Natural killer cell (primary cell): ENCODE data around the gene GATA5. TPM values are rescaled to one million over a fixed set of nuclear protein-coding genes. Genes with fewer than 3 reads are reported as not detected.

Experiments
- ATAC-seq, 3 donors: fragments of 150-1000 bp in 2 of 3; fragments of 200-7000 bp in 1 of 3; cut with Tn5 transposase; 1 replicate in 1 of 3; 2 replicates in 2 of 3; pipeline ENCODE4 v1.10.0; 2021; ENCODE audit warnings: mild to moderate bottlenecking in 2 of 3, moderate library complexity in 2 of 3
- DNase-seq, 2 donors: peaks; one replicate each; pipeline versions ENCODE4 v3.0.0 to v3.0.0-alpha.2; 2013 to 2021; ENCODE audit warnings: mixed read lengths in 1 of 2
- H3K27ac ChIP-seq: one replicate; pipeline ENCODE4 v1.5.1; 2013; ENCODE audit warnings: mild to moderate bottlenecking, low read length
- H3K27me3 ChIP-seq: one replicate; pipeline ENCODE4 v1.6.1; 2013; ENCODE audit warnings: low read length; ENCODE audit not compliant: control insufficient read depth, insufficient read depth
- H3K36me3 ChIP-seq: one replicate; pipeline ENCODE4 v1.6.1; 2013; ENCODE audit warnings: low read length; ENCODE audit not compliant: control insufficient read depth, insufficient read depth
- H3K4me1 ChIP-seq: one replicate; pipeline ENCODE4 v1.6.1; 2013; ENCODE audit warnings: low read length; ENCODE audit not compliant: control insufficient read depth, insufficient read depth
- H3K4me3 ChIP-seq: one replicate; pipeline ENCODE4 v1.5.1; 2013; ENCODE audit warnings: low read length
- H3K9me3 ChIP-seq: one replicate; pipeline ENCODE4 v1.6.1; 2013; ENCODE audit warnings: low read length; ENCODE audit not compliant: control insufficient read depth, insufficient read depth
- H3K27ac Mint-ChIP-seq, 2 donors: one replicate each; pipeline ENCODE4 v1.8.0; 2022; ENCODE audit warnings: mild to moderate bottlenecking in 2 of 2, mixed read lengths in 2 of 2, moderate library complexity in 1 of 2
- H3K27me3 Mint-ChIP-seq, 2 donors: one replicate each; pipeline ENCODE4 v1.8.0; 2022; ENCODE audit warnings: low read depth in 2 of 2, mixed read lengths in 2 of 2
- H3K36me3 Mint-ChIP-seq: one replicate; pipeline ENCODE4 v1.8.0; 2022; ENCODE audit warnings: mixed read lengths
- H3K4me1 Mint-ChIP-seq, 2 donors: one replicate each; pipeline ENCODE4 v1.8.0; 2022; ENCODE audit warnings: mixed read lengths in 2 of 2
- H3K4me3 Mint-ChIP-seq: one replicate; pipeline ENCODE4 v1.8.0; 2022; ENCODE audit warnings: mild to moderate bottlenecking, moderate library complexity, mixed read lengths
- H3K9me3 Mint-ChIP-seq, 2 donors: one replicate each; pipeline ENCODE4 v1.8.0; 2022; ENCODE audit warnings: mixed read lengths in 2 of 2
- WGBS: methylation state at CpG from one replicate; pipeline ENCODE4 v1.1.7; 2013; ENCODE audit warnings: missing lambda C conversion rate; ENCODE audit not compliant: insufficient coverage; 5-methylcytosine and 5-hydroxymethylcytosine counted together
- intact Hi-C: fragments of 100-400 bp; cut with micrococcal nuclease; formaldehyde crosslinking; loops from one replicate; pipeline ENCODE4 v1.14.2; 2022
- total RNA-seq, 4 donors: library from RNA; stranded (reverse); fragments of 120-200 nt in 1 of 4; gene quantifications; one replicate each; pipeline versions ENCODE4 v1.2.3 to v1.2.4, GENCODE V29; 2013 to 2022
- TF ChIP-seq, protein P1 (sequence below): fragments of 200-600 bp; IDR thresholded peaks from one replicate; pipeline ENCODE4 v1.8.0; 2022; ENCODE audit warnings: antibody characterized with exemption

Gene GATA5
- total RNA-seq, 3 donors from 2014 or later (not counting 1 experiment from before 2014, with no cell fraction given) = not detected

DNA sequence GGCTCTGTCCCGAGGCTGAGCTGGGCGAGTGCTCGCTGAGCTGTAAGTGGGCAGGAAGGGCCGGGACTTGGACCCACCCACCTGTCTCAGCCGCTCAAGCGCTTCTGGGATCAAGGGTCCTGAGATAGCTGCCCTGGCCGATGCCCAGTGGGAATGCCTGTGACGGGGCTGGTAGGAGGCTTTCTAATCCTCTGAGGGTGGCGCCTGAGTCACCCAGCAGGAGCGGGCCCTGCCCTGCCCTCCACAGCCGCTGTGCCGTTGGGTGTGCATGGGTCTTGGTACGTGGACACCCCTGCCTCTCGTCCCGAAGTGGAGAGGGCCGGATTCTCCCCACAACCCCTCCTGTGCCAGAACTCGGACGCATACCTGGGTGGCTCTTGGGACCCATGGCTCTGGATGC is 43.1 kb upstream of the GATA5 start:
- H3K9me3 Mint-ChIP-seq = no peaks in the 10 kb centered on the region
- ATAC-seq (no peak), DNase-seq (no peak)
- H3K4me3 Mint-ChIP-seq = no peak overlapping the region
- intact Hi-C loops = no loop called here
- no peak overlapping the region for H3K4me3 ChIP-seq
- H3K27ac ChIP-seq = no peak overlapping the region
- H3K36me3 ChIP-seq = no peaks in the 10 kb centered on the region
- H3K4me1 Mint-ChIP-seq = no peaks in the 10 kb centered on the region
- no peaks in the 10 kb centered on the region for H3K27me3 ChIP-seq
- peaks cover 3% of the 10 kb centered on the region for H3K4me1 ChIP-seq
- TF ChIP-seq, protein P1, sequence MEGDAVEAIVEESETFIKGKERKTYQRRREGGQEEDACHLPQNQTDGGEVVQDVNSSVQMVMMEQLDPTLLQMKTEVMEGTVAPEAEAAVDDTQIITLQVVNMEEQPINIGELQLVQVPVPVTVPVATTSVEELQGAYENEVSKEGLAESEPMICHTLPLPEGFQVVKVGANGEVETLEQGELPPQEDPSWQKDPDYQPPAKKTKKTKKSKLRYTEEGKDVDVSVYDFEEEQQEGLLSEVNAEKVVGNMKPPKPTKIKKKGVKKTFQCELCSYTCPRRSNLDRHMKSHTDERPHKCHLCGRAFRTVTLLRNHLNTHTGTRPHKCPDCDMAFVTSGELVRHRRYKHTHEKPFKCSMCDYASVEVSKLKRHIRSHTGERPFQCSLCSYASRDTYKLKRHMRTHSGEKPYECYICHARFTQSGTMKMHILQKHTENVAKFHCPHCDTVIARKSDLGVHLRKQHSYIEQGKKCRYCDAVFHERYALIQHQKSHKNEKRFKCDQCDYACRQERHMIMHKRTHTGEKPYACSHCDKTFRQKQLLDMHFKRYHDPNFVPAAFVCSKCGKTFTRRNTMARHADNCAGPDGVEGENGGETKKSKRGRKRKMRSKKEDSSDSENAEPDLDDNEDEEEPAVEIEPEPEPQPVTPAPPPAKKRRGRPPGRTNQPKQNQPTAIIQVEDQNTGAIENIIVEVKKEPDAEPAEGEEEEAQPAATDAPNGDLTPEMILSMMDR = no peak
- H3K27me3 Mint-ChIP-seq = peaks cover 0 to 9% of the 10 kb centered on the region in 2 donors
- no peaks in the 10 kb centered on the region for H3K36me3 Mint-ChIP-seq
- no peaks in the 10 kb centered on the region for H3K9me3 ChIP-seq
- WGBS = 90% methylated on average over 18 of the region's 18 CpGs
- no peak overlapping the region for H3K27ac Mint-ChIP-seq

DNA sequence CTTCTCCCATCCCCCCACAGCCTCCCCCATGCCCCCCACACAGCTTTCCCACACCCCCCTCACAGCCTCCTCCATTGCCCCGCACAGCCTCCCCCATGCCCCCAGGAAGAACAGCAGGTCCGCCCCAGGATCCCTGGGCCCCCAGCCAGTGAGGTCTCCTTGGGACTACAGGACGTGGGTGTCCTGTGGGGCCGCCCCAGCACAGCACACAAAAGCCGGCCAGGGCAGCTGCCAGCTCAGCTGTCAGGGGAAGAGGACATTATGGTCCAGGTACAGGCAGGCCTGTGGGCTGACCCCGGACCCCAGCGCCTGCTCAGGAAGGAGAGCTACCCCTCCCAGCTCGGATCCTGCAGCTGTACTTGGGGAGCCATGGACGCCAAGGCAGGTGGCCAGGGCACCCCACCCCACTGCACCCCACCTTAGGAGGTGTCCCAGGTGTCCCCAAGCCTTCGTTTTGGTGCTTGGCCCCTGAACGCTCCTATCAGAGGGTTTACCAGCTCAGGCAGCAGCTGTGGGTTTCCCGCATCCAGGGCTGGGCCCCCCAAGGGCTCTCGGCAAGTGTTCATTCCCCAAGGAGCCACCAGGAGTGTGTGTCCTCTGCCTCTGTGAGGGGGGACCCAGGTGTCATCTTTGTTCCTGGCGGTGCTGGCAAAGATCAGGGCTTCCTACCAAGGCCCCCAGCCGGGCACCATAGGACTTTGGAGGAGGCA is 42.3 kb upstream of the GATA5 start:
- H3K27me3 ChIP-seq = peaks cover 5% of the 10 kb centered on the region
- ATAC-seq (no peak), DNase-seq (no peak)
- no peak overlapping the region for H3K4me3 Mint-ChIP-seq
- no peak overlapping the region for H3K27ac ChIP-seq
- H3K4me1 Mint-ChIP-seq = no peaks in the 10 kb centered on the region
- H3K27ac Mint-ChIP-seq = no peak overlapping the region
- TF ChIP-seq, protein P1 = no peak
- no peaks in the 10 kb centered on the region for H3K9me3 Mint-ChIP-seq
- peaks cover 0 to 9% of the 10 kb centered on the region in 2 donors for H3K27me3 Mint-ChIP-seq
- peaks cover 3% of the 10 kb centered on the region for H3K4me1 ChIP-seq
- intact Hi-C loops = no loop called here
- H3K36me3 Mint-ChIP-seq = no peaks in the 10 kb centered on the region
- H3K9me3 ChIP-seq = no peaks in the 10 kb centered on the region
- no peak overlapping the region for H3K4me3 ChIP-seq
- WGBS = 82% methylated on average over 15 of the region's 15 CpGs
- H3K36me3 ChIP-seq = no peaks in the 10 kb centered on the region

DNA sequence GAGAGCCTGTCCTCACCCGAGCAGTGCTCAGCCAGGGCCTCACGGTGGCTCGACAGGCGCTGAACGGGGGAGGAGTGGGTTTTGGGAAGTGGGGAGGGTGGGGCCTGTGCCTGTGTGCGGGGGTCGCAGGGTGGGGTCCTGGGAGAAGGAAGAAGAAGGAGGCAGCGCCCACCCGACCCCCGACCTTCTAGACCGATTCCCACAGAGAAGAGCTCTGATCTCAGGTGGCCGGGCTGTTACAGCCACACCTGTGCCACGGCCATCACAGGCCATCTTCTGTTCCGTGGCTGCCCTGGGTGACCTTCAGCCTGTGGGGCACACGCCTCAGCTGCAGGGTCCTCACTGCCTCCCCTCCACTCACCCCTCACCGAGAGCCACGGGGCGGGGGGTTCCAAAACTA is 41.4 kb upstream of the GATA5 start:
- Histone ChIP-seq H3K9me3 (no peaks in the 10 kb centered on the region), H3K36me3 (no peaks in the 10 kb centered on the region), H3K27ac (no peak overlapping the region), H3K4me1 (peaks cover 10% of the 10 kb centered on the region), H3K27me3 (peaks cover 5% of the 10 kb centered on the region), H3K4me3 (no peak overlapping the region)
- TF ChIP-seq, protein P1 = no peak
- Mint-ChIP-seq H3K36me3 (no peaks in the 10 kb centered on the region), H3K27ac (no peak overlapping the region), H3K4me3 (no peak overlapping the region), H3K9me3 (no peaks in the 10 kb centered on the region), H3K27me3 (peaks cover 0 to 12% of the 10 kb centered on the region in 2 donors), H3K4me1 (no peaks in the 10 kb centered on the region)
- ATAC-seq (no peak), DNase-seq (no peak)
- 77% methylated on average over 18 of the region's 18 CpGs for WGBS
- intact Hi-C loops = no loop called here

GRCh38 chr20:62516338-62516737 is 40.5 kb upstream of the GATA5 start:
- intact Hi-C loops = no loop called here
- Mint-ChIP-seq H3K27me3 (peaks cover 0 to 12% of the 10 kb centered on the region in 2 donors), H3K27ac (no peak overlapping the region), H3K36me3 (no peaks in the 10 kb centered on the region), H3K4me3 (no peak overlapping the region), H3K4me1 (no peaks in the 10 kb centered on the region), H3K9me3 (no peaks in the 10 kb centered on the region)
- ATAC-seq = no peak
- Histone ChIP-seq H3K27ac (no peak overlapping the region), H3K27me3 (peaks cover 5% of the 10 kb centered on the region), H3K36me3 (no peaks in the 10 kb centered on the region), H3K4me3 (no peak overlapping the region), H3K9me3 (no peaks in the 10 kb centered on the region), H3K4me1 (peaks cover 11% of the 10 kb centered on the region)
- TF ChIP-seq, protein P1 = no peak
- WGBS = 91% methylated on average over 13 of the region's 13 CpGs
- DNase-seq = no peak
